ENCODE data around the gene FCGR3A.

- TF ChIP-seq CTCF (IDR thresholded peaks at IDR 0.05) (no peak), POLR2A (IDR thresholded peaks at IDR 0.05) (no peak)
These were observed 43.9 kb downstream of the FCGR3A start for GRCh38 chr1:161505686-161506085.
